HCT116 (cell line): ENCODE data around the gene ZNF823.

Experiments used
- CTCF ChIP-seq, 3 experiments: fragments of 200-600 bp in 1 of 3; sonication (generic) in 1 of 3; IDR thresholded peaks in 2 of 3; conservative IDR thresholded peaks in 1 of 3; 2 replicates each; pipeline ENCODE4 v1.5.1; 2012 to 2017; ENCODE audit warnings: low read depth in 2 of 3, low read length in 2 of 3, antibody characterized with exemption in 1 of 3, borderline replicate concordance in 1 of 3, control low read depth in 1 of 3, mild to moderate bottlenecking in 1 of 3, mixed read lengths in 1 of 3, mixed run types in 1 of 3, moderate library complexity in 1 of 3; ENCODE audit not compliant: insufficient read depth in 1 of 3
- JUND ChIP-seq: IDR thresholded peaks from 2 replicates; pipeline ENCODE4 v1.6.1; 2012
- POLR2A ChIP-seq: IDR thresholded peaks from 2 replicates; pipeline ENCODE4 v1.7.0; 2011; ENCODE audit warnings: borderline replicate concordance; ENCODE audit not compliant: insufficient read depth, insufficient read length; ENCODE audit errors: extremely low read depth
- POLR2AphosphoS5 ChIP-seq: IDR thresholded peaks from 2 replicates; pipeline ENCODE4 v1.6.1; 2011; ENCODE audit warnings: mild to moderate bottlenecking, low read depth, low read length, moderate library complexity
- SP1 ChIP-seq: IDR thresholded peaks from 2 replicates; pipeline ENCODE4 v1.6.1; 2012; ENCODE audit warnings: low read depth
- YY1 ChIP-seq: IDR thresholded peaks from 2 replicates; pipeline ENCODE4 v1.6.1; 2011; ENCODE audit warnings: low read length, low read depth, moderate library complexity, mild to moderate bottlenecking; ENCODE audit not compliant: insufficient replicate concordance; ENCODE audit errors: extremely low read depth

GRCh38 chr19:11704626-11705025 is 34.1 kb downstream of the ZNF823 start:
- TF ChIP-seq CTCF (IDR thresholded peaks at IDR 0.05 in 2 of 3, conservative IDR thresholded peaks at IDR 0.05 in 1 of 3; ENCODE audit: borderline replicate concordance in 1 of 3, insufficient read depth in 1 of 3, low read depth in 2 of 3, low read length in 2 of 3): no peak
- no peak for TF ChIP-seq POLR2AphosphoS5
- TF ChIP-seq SP1: no peak
- no peak for TF ChIP-seq YY1
- no peak for TF ChIP-seq JUND
- no peak for TF ChIP-seq POLR2A
